ENCODE data around the gene PERM1.

PERM1 gene

GRCh38 chr1:941588-942383 is 40.1 kb downstream of the PERM1 start:
- Histone ChIP-seq H3K79me1 (ENCODE audit: low read depth, low read length) (peaks cover 4% of the 10 kb centered on the region), H3K23ac (ENCODE audit: low read depth, low read length, poor library complexity) (peak overlapping the region; percentile 85), H4K8ac (ENCODE audit: low read depth, low read length) (no peak overlapping the region), H2BK5ac (ENCODE audit: low read length) (peak overlapping the region; percentile 90), H2AK5ac (ENCODE audit: low read depth, low read length) (peak overlapping the region; percentile 84), H3K27ac (replicated peaks; ENCODE audit: low read length) (no peak overlapping the region), H3K4me3 (ENCODE audit: low read length in 2 of 2) (peak overlapping the region in 1 of 2 donors; percentile 69), H2AFZ (ENCODE audit: low read length) (peak overlapping the region; percentile 71), H3K4me1 (ENCODE audit: control insufficient read depth in 2 of 2, insufficient read depth in 1 of 2, low read depth in 1 of 2, low read length in 2 of 2) (peaks cover 24 to 27% of the 10 kb centered on the region in 2 donors), H3K36me3 (replicated peaks in 1 of 2; ENCODE audit: control insufficient read depth in 2 of 2, insufficient read depth in 2 of 2, low read length in 2 of 2) (peaks cover 7 to 25% of the 10 kb centered on the region in 2 donors), H3K4ac (ENCODE audit: low read length) (no peak overlapping the region), H3K18ac (ENCODE audit: low read length) (peak overlapping the region; percentile 98), H3K4me2 (ENCODE audit: insufficient read depth, low read length, poor library complexity, severe bottlenecking) (peak overlapping the region; percentile 73), H3K27me3 (ENCODE audit: control insufficient read depth in 3 of 3, insufficient read depth in 3 of 3, low read depth in 1 of 3, low read length in 3 of 3) (peaks cover 34 to 69% (median 64%) of the 10 kb centered on the region in 3 experiments), H3K9ac (ENCODE audit: low read depth, low read length, poor library complexity) (no peak overlapping the region), H3K9me3 (replicated peaks in 1 of 2; ENCODE audit: control insufficient read depth in 2 of 2, insufficient read depth in 1 of 2, low read depth in 1 of 2, low read length in 2 of 2) (no peaks in the 10 kb centered on the region), H2BK12ac (ENCODE audit: low read length) (no peak overlapping the region), H3K14ac (ENCODE audit: low read length) (peak overlapping the region; percentile 38), H2BK120ac (ENCODE audit: low read depth, low read length) (no peak overlapping the region), H2BK15ac (ENCODE audit: low read length) (peak overlapping the region; percentile 85), H4K91ac (ENCODE audit: low read depth, low read length, poor library complexity) (no peak overlapping the region)
- peak; percentile 77 for DNase-seq (ENCODE audit: low spot score)
- no CpG with 5 or more reads among the region's 98 CpGs for WGBS, 2 donors (ENCODE audit: extremely low coverage in 2 of 2, insufficient read length in 2 of 2, insufficient replicate concordance in 1 of 2)

- peak overlapping the region; percentile 90 for H2BK5ac ChIP-seq (ENCODE audit: low read length)
- H3K23ac ChIP-seq (ENCODE audit: low read depth, low read length, poor library complexity), result peak overlapping the region; percentile 85
- H3K14ac ChIP-seq (ENCODE audit: low read length), result peak overlapping the region; percentile 56
- H2AFZ ChIP-seq (ENCODE audit: low read length), result peak overlapping the region; percentile 78
- H3K27ac ChIP-seq (replicated peaks; ENCODE audit: low read length), result no peak overlapping the region
- no CpG with 5 or more reads among the region's 36 CpGs for WGBS, 2 donors (ENCODE audit: extremely low coverage in 2 of 2, insufficient read length in 2 of 2, insufficient replicate concordance in 1 of 2)
- H2BK12ac ChIP-seq (ENCODE audit: low read length), result peak overlapping the region; percentile 90
- no peak overlapping the region for H4K91ac ChIP-seq (ENCODE audit: low read depth, low read length, poor library complexity)
- peaks cover 24 to 27% of the 10 kb centered on the region in 2 donors for H3K4me1 ChIP-seq (ENCODE audit: control insufficient read depth in 2 of 2, insufficient read depth in 1 of 2, low read depth in 1 of 2, low read length in 2 of 2)
- H4K8ac ChIP-seq (ENCODE audit: low read depth, low read length), result no peak overlapping the region
- H3K4ac ChIP-seq (ENCODE audit: low read length), result no peak overlapping the region
- H2AK5ac ChIP-seq (ENCODE audit: low read depth, low read length), result peak overlapping the region; percentile 84
- peak overlapping the region; percentile 85 for H2BK15ac ChIP-seq (ENCODE audit: low read length)
- no peak for DNase-seq (ENCODE audit: low spot score)
- H3K27me3 ChIP-seq (ENCODE audit: control insufficient read depth in 3 of 3, insufficient read depth in 3 of 3, low read depth in 1 of 3, low read length in 3 of 3), result peaks cover 34 to 75% (median 70%) of the 10 kb centered on the region in 3 experiments
- H3K36me3 ChIP-seq (replicated peaks in 1 of 2; ENCODE audit: control insufficient read depth in 2 of 2, insufficient read depth in 2 of 2, low read length in 2 of 2), result peaks cover 4 to 20% of the 10 kb centered on the region in 2 donors
- peak overlapping the region; percentile 44 for H3K9ac ChIP-seq (ENCODE audit: low read depth, low read length, poor library complexity)
- peak overlapping the region; percentile 49 for H3K4me2 ChIP-seq (ENCODE audit: insufficient read depth, low read length, poor library complexity, severe bottlenecking)
- peak overlapping the region in 1 of 2 donors; percentile 9 for H3K4me3 ChIP-seq (ENCODE audit: low read length in 2 of 2)
- H3K79me1 ChIP-seq (ENCODE audit: low read depth, low read length), result peaks cover 4% of the 10 kb centered on the region
- peak overlapping the region; percentile 98 for H3K18ac ChIP-seq (ENCODE audit: low read length)
- no peaks in the 10 kb centered on the region for H3K9me3 ChIP-seq (replicated peaks in 1 of 2; ENCODE audit: control insufficient read depth in 2 of 2, insufficient read depth in 1 of 2, low read depth in 1 of 2, low read length in 2 of 2)
- peak overlapping the region; percentile 91 for H2BK120ac ChIP-seq (ENCODE audit: low read depth, low read length)
These were observed 40.8 kb downstream of the PERM1 start for GRCh38 chr1:941015-941587.

GRCh38 chr1:940107-941014 is 41.5 kb downstream of the PERM1 start:
- no peak for DNase-seq (ENCODE audit: low spot score)
- H3K14ac ChIP-seq (ENCODE audit: low read length), result peak overlapping the region; percentile 82
- H2BK15ac ChIP-seq (ENCODE audit: low read length), result peak overlapping the region; percentile 85
- no peak overlapping the region for H3K27ac ChIP-seq (replicated peaks; ENCODE audit: low read length)
- H2BK12ac ChIP-seq (ENCODE audit: low read length), result peak overlapping the region; percentile 84
- no peak overlapping the region for H4K91ac ChIP-seq (ENCODE audit: low read depth, low read length, poor library complexity)
- H3K4ac ChIP-seq (ENCODE audit: low read length), result no peak overlapping the region
- H3K4me3 ChIP-seq (ENCODE audit: low read length in 2 of 2), result peak overlapping the region in 1 of 2 donors; percentile 55
- WGBS, 2 donors (ENCODE audit: extremely low coverage in 2 of 2, insufficient read length in 2 of 2, insufficient replicate concordance in 1 of 2), result no CpG with 5 or more reads among the region's 86 CpGs
- H2AFZ ChIP-seq (ENCODE audit: low read length), result peak overlapping the region; percentile 78
- H3K9ac ChIP-seq (ENCODE audit: low read depth, low read length, poor library complexity), result no peak overlapping the region
- H3K4me2 ChIP-seq (ENCODE audit: insufficient read depth, low read length, poor library complexity, severe bottlenecking), result peak overlapping the region; percentile 54
- H3K23ac ChIP-seq (ENCODE audit: low read depth, low read length, poor library complexity), result peak overlapping the region; percentile 80
- peaks cover 30 to 33% of the 10 kb centered on the region in 2 donors for H3K4me1 ChIP-seq (ENCODE audit: control insufficient read depth in 2 of 2, insufficient read depth in 1 of 2, low read depth in 1 of 2, low read length in 2 of 2)
- H4K8ac ChIP-seq (ENCODE audit: low read depth, low read length), result no peak overlapping the region
- H3K79me1 ChIP-seq (ENCODE audit: low read depth, low read length), result peaks cover 4% of the 10 kb centered on the region
- H3K9me3 ChIP-seq (replicated peaks in 1 of 2; ENCODE audit: control insufficient read depth in 2 of 2, insufficient read depth in 1 of 2, low read depth in 1 of 2, low read length in 2 of 2), result peaks cover 0 to 2% of the 10 kb centered on the region in 2 donors
- H3K18ac ChIP-seq (ENCODE audit: low read length), result peak overlapping the region; percentile 98
- H2AK5ac ChIP-seq (ENCODE audit: low read depth, low read length), result peak overlapping the region; percentile 84
- peaks cover 4 to 12% of the 10 kb centered on the region in 2 donors for H3K36me3 ChIP-seq (replicated peaks in 1 of 2; ENCODE audit: control insufficient read depth in 2 of 2, insufficient read depth in 2 of 2, low read length in 2 of 2)
- H2BK5ac ChIP-seq (ENCODE audit: low read length), result peak overlapping the region; percentile 66
- H2BK120ac ChIP-seq (ENCODE audit: low read depth, low read length), result peak overlapping the region; percentile 91
- H3K27me3 ChIP-seq (ENCODE audit: control insufficient read depth in 3 of 3, insufficient read depth in 3 of 3, low read depth in 1 of 3, low read length in 3 of 3), result peaks cover 36 to 82% (median 77%) of the 10 kb centered on the region in 3 experiments
